A549 (cell line): Measurements from ENCODE around the gene SETD3.

Source experiments
- BHLHE40 ChIP-seq: IDR thresholded peaks from 2 replicates; pipeline ENCODE4 v1.6.1; 2012; ENCODE audit warnings: low read depth, low read length, inconsistent platforms
- EHMT2 ChIP-seq: fragments of 200-600 bp; sonication (generic); IDR thresholded peaks from 2 replicates; pipeline ENCODE4 v1.6.1; 2016; ENCODE audit warnings: antibody characterized with exemption, low read depth, mild to moderate bottlenecking, moderate library complexity
- EP300 ChIP-seq, 2 experiments: fragments of >200 bp; sonication (Bioruptor Twin); formaldehyde crosslinking; IDR thresholded peaks; 2 replicates in 1 of 2; 3 replicates in 1 of 2; pipeline ENCODE4 v1.6.1; 2016 to 2017
- HOXA7 ChIP-seq: fragments of 250-450 bp; sonication (Bioruptor Pico); IDR thresholded peaks from 2 replicates; pipeline ENCODE4 v1.5.0; 2020; ENCODE audit warnings: mild to moderate bottlenecking, moderate library complexity
- MYC ChIP-seq: IDR thresholded peaks from 2 replicates; pipeline ENCODE4 v1.6.1; 2012; ENCODE audit warnings: mild to moderate bottlenecking, inconsistent platforms, low read length, improper control_type of control experiment, borderline replicate concordance
- POLR2A ChIP-seq: IDR thresholded peaks from 2 replicates; pipeline ENCODE4 v1.6.1; 2012; ENCODE audit warnings: mild to moderate bottlenecking, low read length
- RFX5 ChIP-seq: fragments of 450-650 bp; IDR thresholded peaks from 2 replicates; pipeline ENCODE4 v1.7.1; 2014; ENCODE audit warnings: antibody characterized with exemption, mild to moderate bottlenecking, moderate library complexity
- ZSCAN20 ChIP-seq: fragments of 250-450 bp; sonication (Bioruptor Pico); IDR thresholded peaks from 2 replicates; pipeline ENCODE4 v1.8.0; 2022; ENCODE audit warnings: mild to moderate bottlenecking, moderate library complexity
- TF ChIP-seq, protein P1 (sequence below): IDR thresholded peaks from 2 replicates; pipeline ENCODE4 v1.6.1; 2012
- TF ChIP-seq, protein P2 (sequence below): fragments of >200 bp; sonication (Bioruptor Twin); formaldehyde crosslinking; IDR thresholded peaks from 3 replicates; pipeline ENCODE4 v1.6.1; 2016
- TF ChIP-seq, protein P3 (sequence below): fragments of >200 bp; sonication (Bioruptor Twin); formaldehyde crosslinking; IDR thresholded peaks from 3 replicates; pipeline ENCODE4 v1.5.1; 2016
- TF ChIP-seq, protein P4 (sequence below): fragments of 150-350 bp; IDR thresholded peaks from 2 replicates; pipeline ENCODE4 v1.6.1; 2014; ENCODE audit warnings: low read depth, mild to moderate bottlenecking, low read length
- TF ChIP-seq, protein P5 (sequence below): fragments of 200-600 bp; sonication (generic); IDR thresholded peaks from 2 replicates; pipeline ENCODE4 v1.6.1; 2016; ENCODE audit warnings: antibody characterized with exemption, mild to moderate bottlenecking, moderate library complexity
- TF ChIP-seq, protein P6 (sequence below): fragments of 250-450 bp; sonication (Bioruptor Pico); IDR thresholded peaks from 2 replicates; pipeline ENCODE4 v1.5.0; 2021; ENCODE audit warnings: mild to moderate bottlenecking, moderate library complexity, borderline replicate concordance

DNA sequence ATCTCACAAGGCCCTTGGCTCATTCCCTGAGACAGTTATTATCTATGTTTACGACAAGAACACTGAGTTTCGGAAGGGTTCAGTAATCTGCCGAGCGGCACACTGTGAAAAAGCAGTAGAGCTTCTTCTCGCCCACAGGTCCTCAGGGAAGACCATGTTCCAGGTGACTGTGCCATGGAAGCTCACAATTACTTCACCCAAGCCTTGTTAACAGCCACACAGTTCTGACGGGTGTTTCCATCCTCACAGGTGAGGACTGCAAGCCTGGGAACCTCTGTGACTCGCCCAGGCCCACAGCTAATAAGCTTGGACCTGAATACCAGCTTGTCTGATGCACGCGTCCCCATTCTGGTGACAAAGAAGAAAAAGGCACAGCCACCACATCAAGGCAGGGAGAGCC lies 15.4 kb downstream of the SETD3 start:
- TF ChIP-seq, protein P1, sequence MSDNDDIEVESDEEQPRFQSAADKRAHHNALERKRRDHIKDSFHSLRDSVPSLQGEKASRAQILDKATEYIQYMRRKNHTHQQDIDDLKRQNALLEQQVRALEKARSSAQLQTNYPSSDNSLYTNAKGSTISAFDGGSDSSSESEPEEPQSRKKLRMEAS, result no peak
- TF ChIP-seq, protein P2, sequence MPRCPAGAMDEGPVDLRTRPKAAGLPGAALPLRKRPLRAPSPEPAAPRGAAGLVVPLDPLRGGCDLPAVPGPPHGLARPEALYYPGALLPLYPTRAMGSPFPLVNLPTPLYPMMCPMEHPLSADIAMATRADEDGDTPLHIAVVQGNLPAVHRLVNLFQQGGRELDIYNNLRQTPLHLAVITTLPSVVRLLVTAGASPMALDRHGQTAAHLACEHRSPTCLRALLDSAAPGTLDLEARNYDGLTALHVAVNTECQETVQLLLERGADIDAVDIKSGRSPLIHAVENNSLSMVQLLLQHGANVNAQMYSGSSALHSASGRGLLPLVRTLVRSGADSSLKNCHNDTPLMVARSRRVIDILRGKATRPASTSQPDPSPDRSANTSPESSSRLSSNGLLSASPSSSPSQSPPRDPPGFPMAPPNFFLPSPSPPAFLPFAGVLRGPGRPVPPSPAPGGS, result no peak
- TF ChIP-seq, protein P3, sequence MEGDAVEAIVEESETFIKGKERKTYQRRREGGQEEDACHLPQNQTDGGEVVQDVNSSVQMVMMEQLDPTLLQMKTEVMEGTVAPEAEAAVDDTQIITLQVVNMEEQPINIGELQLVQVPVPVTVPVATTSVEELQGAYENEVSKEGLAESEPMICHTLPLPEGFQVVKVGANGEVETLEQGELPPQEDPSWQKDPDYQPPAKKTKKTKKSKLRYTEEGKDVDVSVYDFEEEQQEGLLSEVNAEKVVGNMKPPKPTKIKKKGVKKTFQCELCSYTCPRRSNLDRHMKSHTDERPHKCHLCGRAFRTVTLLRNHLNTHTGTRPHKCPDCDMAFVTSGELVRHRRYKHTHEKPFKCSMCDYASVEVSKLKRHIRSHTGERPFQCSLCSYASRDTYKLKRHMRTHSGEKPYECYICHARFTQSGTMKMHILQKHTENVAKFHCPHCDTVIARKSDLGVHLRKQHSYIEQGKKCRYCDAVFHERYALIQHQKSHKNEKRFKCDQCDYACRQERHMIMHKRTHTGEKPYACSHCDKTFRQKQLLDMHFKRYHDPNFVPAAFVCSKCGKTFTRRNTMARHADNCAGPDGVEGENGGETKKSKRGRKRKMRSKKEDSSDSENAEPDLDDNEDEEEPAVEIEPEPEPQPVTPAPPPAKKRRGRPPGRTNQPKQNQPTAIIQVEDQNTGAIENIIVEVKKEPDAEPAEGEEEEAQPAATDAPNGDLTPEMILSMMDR, result no peak
- TF ChIP-seq HOXA7 (CRISPR knock-in tag) (no peak), RFX5 (no peak), POLR2A (no peak), MYC (no peak), EP300 (IDR thresholded peaks at IDR 0.05) (no peak), EHMT2 (no peak), BHLHE40 (no peak), ZSCAN20 (no peak)
- TF ChIP-seq, protein P4, sequence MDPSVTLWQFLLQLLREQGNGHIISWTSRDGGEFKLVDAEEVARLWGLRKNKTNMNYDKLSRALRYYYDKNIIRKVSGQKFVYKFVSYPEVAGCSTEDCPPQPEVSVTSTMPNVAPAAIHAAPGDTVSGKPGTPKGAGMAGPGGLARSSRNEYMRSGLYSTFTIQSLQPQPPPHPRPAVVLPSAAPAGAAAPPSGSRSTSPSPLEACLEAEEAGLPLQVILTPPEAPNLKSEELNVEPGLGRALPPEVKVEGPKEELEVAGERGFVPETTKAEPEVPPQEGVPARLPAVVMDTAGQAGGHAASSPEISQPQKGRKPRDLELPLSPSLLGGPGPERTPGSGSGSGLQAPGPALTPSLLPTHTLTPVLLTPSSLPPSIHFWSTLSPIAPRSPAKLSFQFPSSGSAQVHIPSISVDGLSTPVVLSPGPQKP, result no peak
- TF ChIP-seq, protein P5, sequence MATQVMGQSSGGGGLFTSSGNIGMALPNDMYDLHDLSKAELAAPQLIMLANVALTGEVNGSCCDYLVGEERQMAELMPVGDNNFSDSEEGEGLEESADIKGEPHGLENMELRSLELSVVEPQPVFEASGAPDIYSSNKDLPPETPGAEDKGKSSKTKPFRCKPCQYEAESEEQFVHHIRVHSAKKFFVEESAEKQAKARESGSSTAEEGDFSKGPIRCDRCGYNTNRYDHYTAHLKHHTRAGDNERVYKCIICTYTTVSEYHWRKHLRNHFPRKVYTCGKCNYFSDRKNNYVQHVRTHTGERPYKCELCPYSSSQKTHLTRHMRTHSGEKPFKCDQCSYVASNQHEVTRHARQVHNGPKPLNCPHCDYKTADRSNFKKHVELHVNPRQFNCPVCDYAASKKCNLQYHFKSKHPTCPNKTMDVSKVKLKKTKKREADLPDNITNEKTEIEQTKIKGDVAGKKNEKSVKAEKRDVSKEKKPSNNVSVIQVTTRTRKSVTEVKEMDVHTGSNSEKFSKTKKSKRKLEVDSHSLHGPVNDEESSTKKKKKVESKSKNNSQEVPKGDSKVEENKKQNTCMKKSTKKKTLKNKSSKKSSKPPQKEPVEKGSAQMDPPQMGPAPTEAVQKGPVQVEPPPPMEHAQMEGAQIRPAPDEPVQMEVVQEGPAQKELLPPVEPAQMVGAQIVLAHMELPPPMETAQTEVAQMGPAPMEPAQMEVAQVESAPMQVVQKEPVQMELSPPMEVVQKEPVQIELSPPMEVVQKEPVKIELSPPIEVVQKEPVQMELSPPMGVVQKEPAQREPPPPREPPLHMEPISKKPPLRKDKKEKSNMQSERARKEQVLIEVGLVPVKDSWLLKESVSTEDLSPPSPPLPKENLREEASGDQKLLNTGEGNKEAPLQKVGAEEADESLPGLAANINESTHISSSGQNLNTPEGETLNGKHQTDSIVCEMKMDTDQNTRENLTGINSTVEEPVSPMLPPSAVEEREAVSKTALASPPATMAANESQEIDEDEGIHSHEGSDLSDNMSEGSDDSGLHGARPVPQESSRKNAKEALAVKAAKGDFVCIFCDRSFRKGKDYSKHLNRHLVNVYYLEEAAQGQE, result no peak
- TF ChIP-seq, protein P6, sequence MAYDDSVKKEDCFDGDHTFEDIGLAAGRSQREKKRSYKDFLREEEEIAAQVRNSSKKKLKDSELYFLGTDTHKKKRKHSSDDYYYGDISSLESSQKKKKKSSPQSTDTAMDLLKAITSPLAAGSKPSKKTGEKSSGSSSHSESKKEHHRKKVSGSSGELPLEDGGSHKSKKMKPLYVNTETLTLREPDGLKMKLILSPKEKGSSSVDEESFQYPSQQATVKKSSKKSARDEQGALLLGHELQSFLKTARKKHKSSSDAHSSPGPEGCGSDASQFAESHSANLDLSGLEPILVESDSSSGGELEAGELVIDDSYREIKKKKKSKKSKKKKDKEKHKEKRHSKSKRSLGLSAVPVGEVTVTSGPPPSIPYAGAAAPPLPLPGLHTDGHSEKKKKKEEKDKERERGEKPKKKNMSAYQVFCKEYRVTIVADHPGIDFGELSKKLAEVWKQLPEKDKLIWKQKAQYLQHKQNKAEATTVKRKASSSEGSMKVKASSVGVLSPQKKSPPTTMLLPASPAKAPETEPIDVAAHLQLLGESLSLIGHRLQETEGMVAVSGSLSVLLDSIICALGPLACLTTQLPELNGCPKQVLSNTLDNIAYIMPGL (CRISPR knock-in tag), result no peak
